DMS79 (cell line): ENCODE data around the gene TRIM47.

Experiments
- DNase-seq: peaks from one replicate; lab custom pipeline; 2025; lab: John Stamatoyannopoulos, UW

Gene TRIM47, protein sequence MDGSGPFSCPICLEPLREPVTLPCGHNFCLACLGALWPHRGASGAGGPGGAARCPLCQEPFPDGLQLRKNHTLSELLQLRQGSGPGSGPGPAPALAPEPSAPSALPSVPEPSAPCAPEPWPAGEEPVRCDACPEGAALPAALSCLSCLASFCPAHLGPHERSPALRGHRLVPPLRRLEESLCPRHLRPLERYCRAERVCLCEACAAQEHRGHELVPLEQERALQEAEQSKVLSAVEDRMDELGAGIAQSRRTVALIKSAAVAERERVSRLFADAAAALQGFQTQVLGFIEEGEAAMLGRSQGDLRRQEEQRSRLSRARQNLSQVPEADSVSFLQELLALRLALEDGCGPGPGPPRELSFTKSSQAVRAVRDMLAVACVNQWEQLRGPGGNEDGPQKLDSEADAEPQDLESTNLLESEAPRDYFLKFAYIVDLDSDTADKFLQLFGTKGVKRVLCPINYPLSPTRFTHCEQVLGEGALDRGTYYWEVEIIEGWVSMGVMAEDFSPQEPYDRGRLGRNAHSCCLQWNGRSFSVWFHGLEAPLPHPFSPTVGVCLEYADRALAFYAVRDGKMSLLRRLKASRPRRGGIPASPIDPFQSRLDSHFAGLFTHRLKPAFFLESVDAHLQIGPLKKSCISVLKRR

DNA sequence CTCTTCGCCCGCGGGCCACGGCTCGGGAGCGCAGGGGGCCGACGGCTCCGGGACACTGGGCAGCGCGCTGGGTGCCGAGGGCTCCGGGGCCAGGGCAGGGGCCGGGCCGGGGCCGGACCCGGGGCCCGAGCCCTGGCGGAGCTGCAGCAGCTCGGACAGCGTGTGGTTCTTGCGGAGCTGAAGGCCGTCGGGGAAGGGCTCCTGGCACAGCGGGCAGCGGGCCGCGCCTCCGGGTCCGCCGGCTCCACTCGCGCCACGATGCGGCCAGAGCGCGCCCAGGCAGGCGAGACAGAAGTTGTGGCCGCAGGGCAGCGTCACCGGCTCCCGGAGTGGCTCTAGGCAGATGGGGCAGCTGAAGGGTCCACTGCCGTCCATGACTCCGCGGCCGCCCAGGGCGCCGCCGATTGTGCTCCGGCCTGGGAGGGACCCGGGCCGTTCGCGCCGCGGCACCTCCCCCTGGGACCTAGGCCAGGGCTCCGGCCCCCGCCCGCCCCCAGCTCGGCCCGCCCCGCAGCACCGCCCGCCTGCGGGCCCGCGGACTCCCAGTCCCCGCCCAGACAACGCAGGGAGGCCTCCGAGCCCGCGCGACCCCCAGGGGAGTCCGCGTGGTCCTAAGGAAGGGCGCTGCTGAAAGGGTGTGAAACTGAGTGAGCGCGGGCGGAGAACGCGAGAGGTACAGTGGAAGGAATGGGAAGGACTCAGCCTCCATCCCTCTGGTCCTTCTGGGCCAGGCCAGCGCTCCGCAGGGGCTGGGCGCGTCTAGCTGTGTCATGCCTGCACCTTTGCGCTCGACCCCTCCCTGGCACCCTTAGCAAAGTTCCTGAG is at the start of gene TRIM47:
TSS of gene TRIM47 (minus strand) at position 408 of the 825 bp plus-strand sequence. CDS start at position 375, 33 bp downstream.
- DNase-seq: no peak

DNA sequence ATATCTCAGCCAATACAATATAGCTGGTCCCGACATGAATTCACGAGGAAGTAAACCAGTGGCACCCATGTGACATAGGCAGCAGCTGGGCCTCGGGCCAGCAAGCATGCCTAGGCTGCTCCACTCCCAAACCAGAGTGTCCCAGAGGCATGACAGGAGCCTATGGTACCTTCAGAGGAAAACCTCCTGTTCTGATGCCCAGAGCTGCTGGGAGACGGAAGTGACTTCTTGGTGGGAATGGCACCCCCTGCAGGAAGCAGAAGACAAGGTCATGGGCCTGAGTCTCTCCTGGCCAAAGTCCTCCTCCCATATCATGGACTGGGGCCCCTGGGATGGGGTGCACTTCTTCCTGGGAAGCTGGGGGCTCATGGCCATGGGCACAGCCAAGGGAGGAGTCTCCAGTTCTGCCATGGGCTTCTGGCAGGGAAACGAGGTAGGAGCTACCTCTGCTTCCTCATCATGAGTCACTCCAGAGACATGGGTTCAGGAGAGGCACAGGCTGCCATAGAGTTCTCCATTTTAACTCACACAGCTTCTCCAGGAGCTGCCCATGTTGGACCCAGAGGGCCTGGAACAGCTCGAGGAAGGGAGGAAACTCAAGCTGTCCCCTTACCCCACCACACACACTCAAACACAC is 49.0 kb upstream of the TRIM47 start:
- DNase-seq: no peak

DNA sequence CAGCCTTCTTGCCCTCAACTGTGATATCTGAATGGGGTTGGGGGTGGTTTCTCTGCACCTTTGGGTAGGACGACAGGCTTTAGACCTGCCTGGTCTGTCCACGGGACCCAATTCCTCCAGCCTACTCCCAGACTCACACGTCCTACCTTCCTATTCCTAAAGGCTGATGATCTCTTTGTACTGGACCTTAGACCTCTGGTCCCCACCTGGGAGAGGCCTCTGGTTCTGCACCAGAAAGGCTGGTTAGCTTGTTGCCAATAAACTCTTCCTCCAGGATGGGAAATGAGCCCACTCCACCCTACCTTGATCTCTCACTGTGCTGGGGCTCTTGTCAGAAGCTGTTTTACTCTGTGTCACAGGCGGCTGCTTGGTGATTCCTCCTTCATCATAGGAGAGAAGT is 48.1 kb upstream of the TRIM47 start:
- no peak for DNase-seq

DNA sequence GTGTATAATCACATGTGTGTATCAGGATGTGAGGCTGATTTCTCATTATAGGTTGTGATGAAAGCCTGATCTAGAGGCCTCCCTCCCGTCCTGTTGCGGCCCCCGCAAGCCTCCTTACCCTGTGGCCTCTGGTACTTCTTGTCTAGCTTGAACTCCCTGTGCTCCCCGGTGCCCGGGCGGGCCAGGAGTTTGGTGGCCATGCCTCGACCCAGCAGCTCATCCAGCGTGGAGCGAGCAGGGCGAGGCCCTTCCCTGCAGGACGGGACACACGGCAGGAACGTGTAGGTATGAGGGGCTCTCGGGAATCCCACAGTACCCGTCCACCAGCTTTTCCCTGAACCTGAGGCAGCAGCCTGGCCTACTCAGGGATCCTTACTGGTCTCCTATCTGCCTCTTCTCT is 47.5 kb upstream of the TRIM47 start:
- DNase-seq: no peak

DNA sequence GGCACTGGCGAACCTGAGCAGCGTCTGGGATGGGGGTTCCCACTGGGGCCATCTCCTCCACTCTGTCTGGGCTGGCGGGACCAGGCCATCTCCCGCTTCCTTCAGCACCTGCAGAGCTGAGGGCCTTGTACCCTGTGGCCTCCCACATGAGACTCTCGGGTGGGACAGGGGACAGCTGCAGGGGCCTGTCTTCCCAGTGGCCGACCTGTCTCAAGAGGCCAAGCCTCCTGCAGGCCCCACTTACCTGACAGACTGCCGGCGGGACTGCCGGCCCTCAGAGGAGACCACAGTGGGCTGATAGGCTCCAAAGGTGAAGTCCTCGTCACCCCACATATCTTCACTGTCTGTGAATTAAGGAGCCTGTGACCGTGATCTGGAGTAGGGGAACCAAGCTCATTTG is 46.7 kb upstream of the TRIM47 start:
- no peak for DNase-seq

DNA sequence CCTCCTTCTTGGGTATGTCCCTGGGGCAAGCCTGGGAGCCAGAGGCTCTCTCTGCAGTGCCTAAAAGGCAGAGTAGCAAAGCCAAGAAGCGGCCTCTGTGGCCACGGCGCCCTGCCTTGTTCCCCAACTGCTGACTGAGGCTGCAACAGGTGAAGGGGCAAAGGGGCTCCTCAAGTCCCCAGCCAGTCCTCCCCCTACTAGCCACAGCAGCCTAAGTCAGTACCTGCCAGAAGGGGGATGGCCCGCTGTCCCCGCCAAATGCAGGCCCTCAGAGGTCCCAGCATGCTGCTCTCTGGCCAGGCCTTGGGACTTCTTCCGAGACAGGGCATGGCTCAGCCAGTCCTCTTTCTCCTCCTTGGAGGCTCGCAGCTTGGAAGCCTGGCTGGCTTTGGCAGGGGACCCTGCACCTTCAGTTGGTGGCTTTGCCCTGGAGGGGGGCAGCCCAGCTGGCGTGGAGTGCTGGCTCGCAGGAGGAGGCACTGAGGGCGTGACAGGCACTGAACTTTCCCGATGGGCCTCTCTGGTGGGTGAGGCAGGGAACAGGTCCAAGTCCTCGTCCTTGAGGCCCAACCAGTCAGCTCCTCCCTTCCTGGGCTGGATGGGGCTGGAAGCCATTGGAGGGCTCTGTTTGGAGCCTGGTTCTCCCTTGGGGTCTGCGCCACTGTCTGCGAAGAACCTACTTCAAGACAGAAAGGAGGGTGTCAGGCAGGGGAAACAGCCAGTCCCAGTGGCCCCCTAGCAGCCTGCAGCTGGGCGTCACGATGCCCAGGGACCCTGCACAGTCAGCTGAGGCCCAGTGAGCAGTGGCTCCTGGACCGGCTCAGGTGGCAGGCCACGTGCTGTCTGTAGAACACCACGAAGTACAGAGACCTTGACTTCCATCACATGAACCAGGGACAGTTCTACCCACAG is 44.8 kb upstream of the TRIM47 start:
- DNase-seq: no peak

DNA sequence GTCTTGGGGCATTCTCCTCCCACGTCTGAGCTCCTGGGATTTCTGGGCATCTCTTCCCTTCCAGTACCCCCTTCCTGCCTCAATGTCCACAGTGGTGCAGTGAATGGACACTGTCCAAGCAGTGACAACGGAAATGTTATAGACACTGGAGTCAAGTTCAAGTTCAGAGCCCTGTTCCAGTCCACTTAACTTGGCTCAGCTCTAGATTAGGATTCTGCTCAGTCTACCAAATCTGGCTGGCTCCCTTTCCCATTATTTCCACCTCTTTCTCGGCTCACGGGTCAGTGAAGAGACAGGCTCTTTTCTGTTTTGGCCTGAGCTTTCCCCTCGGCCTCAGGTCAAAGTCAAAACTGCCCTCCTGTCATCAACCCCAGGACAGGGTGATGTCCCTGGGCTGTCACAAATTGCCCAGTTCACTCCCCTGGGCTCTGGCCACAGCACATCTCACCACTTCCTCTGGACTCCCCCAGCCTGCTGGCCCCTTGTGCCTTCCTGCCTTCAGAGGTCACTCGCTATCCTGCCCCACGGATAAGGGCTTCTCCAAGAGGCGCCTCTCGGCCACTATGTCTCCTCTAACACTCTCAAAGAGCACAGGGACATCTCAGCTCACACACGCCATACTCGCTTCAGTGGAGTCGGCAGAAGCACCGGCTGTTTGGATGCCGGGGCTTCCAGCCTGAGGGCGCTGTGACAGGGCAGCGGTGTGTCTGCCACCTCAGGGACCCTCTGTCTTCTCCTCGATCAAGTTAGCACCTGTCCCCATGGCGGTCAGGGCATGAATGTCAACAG is 44.0 kb upstream of the TRIM47 start:
- no peak for DNase-seq

DNA sequence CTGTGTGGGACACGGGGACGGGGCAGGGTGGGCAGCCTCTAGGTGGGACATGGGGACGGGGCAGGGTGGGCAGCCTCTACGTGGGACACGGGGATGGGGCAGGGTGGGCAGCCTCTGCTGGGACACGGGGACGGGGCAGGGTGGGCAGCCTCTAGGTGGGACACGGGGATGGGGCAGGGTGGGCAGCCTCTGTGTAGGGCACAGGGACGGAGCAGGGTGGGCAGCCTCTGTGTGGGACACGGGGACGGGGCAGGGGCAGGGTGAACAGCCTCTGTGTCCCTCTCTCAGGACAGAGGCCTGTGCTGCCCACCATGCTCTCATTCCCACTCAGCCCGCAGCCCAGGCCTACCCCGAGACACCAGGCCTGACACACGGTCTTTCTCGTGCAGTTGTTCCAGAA is 43.2 kb upstream of the TRIM47 start:
- DNase-seq: no peak

DNA sequence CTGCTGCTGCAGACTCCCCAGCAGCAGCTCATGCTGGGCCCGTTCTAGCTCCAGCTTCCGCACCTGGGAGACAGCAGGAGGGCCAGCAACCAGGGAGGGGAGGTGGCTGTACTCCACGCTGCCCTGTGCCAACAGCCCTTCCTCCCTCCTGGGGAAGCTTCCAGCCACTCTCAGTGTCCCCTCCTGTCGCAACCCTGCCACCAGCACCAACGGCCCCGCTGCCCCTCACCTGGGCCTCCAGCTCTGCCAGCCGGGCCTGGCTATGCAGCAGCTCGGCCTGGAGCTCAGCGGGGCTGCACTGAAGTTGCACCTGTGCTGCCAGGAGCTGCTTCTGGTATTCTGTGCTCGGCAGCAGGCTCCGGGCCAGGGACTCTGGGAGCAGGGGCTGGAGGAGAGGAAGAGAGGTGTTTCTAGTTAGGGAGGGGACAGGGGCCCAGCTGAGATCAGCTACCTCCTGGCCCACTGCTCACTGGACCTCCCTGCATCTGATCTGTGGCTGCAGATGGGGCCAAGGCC is 41.7 kb upstream of the TRIM47 start:
- DNase-seq: no peak

DNA sequence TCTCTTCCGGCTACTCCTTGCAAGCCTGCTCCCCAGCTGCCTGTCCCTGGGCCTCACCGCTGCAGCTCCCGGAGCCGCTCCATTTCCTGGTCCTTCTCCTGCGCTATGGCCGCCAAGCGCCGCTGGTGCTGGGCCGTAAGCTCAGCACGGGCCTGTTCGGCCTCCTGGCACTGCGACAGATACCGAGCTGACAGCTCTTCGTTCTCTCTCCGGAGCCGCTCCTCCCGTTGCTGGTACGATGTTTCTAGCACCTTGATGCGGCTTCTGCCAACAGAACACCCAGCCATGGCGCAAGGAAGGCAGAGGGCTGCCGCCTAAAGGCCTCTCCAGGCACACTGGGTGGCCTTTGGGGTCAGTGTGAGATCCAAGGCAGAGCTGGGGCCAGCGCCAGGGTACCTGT is 41.2 kb upstream of the TRIM47 start:
- no peak for DNase-seq

DNA sequence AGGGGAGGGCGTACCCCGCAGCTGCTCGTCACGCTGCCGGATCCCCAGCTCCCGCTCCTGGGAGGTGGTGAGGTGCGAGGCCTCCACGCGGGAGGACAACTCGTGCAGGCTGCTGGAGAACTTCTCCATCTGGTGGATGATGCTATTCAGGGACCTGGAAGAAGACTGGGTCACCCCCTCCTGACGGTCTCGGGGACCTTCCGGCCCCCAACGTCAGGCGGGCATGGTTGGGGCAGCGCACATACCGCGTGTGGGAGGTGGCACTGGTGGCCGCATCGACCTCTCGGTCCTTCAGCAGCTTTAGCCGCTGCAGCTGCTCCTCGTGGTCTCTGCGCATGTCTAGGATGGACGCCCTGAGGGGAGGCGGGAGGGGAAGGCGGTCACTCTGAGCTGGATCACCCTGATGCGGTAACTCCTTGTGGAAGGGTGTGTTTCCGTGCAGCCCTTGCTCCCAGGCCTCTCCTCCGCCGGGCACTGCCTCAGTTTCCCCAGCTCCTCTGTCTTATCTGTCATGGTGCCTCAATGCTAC is 39.6 kb upstream of the TRIM47 start:
- no peak for DNase-seq

DNA sequence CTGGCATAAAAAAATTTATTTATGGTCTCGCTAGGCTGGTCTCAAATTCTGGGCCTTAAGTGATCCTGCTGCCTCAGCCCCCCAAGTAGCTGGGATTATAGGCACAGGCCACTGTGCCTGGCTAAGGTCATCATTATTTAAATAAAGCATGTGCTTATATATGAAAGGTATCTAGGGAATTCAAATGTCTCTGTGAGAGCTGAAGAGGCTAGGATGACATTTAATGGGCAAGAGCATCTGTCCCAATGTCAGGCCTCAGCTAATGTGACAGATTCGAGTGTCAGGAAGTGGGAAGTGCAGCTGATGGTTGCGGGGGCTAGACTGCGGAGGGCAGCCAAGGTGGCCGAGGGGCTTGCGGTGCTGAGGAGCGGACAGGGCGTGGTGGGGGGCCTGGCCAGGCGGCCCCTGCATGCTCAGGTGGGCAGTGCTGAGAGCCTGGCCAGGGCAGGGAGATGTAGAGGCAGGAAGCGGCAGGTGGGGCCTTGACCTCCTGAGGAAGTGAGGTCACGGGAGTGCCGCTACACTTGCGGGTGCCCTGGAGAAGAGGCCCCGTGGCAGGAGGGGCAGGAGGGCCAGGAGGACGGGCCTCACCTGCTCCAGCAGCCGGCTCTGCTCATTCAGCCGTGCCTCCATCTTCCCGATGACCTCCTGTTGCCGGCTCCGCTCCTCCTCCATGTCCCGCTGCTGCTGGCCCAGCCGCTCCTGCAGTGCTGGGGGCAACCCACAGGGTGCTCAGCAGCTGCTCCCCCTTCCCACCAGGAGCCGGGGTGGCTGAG is 38.9 kb upstream of the TRIM47 start:
- no peak for DNase-seq

DNA sequence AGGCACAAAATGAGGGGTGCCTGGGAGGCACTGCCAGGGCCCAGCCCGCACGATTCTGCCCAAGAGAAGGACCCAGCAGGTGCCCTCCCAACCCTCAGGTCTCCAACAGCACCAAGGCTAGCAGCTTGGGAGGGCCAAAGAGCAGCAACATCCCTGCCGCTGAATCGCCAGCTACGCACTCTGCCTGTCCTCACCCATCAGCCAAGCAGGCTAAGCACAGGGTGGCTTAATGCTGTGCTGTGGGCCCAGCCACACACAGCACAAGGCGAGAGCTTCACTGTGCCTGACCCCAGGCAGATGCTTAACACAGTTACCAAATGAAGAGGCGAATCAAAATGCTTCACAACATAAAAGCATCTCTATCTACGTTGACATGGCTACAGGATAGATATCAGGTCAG is 36.9 kb upstream of the TRIM47 start:
- no peak for DNase-seq

DNA sequence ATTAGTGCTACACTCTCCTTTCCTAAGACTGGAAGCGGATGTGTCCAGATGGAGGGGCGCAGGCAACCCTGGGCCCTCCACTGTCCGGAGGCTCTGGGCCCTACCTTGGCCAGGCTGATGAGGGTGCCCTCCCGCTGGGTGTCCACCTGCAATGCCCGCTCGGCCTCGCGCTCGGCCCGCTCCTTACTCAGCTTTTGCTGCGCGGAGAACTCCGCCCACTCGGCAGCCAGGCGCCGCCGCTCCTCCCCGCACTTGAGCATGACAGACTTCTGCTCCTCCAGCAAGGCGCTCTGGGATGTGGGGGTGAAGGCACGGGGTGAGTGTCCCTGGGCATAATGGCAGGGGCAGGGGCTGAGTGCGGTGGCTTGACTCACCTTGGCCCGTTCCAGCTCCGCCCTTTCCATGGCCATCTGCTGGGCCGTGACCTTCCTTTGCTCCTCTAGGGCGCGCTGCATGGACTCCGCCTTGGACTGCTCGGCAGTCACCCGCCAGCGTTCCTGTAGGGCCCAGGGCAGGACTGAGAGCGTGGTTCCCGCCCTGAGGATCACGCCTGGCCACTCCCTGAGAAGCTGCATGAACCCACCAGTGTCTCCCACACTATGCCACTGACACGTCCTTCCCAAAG is 36.4 kb upstream of the TRIM47 start:
- no peak for DNase-seq

DNA sequence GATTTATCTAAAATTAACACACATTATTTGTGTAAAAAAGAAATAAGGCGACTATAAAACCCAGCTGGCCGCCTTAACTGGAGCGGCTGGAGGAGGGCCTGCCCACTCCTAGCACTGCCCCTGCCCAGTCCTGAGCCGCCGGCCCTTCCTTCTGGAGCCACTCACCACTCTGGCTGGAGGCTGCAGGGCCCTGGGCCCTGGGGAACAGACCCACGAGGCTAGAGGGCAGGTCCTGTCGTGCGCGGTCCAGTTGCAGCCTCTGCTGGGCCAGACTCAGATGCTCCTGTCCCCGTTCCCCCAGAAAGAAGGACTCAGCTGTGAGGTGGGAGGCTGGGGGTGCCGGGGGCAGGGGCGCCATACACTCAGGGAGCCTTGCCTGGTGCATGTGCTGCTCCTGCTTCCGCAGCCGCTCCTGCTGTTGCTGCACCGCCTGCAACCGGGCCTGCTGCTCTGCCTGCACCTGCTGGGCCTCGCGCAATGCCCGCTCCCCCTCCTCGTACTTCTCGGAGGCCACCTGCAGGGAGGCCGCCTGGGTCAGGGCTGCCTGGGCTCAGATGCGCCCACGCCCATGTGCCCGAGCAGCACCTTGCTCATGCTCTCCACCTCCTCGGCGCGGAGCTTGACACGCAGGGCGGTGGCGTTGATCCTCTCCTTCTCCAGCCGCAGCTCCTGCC is 35.3 kb upstream of the TRIM47 start:
- DNase-seq: no peak

DNA sequence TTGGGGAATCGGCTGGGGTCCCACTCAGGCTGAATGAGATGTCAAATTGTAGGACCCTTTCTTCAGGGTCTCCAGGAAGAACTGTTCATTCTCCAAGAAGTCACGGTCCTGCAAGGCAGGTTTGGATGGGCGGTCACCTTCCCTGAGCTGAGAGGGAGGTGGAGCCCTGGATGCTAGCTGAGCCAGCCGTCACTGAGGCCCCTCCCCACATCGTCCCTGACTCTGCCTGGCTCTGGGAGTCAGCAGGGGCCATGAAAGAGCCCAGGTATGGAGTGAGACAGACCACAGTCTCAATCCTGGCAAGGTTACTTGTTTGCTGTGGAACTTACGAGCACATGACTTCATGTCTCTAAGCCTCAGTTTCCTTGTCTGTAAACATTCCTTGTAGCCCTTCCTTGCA is 32.3 kb upstream of the TRIM47 start:
- peak; percentile 37 for DNase-seq

DNA sequence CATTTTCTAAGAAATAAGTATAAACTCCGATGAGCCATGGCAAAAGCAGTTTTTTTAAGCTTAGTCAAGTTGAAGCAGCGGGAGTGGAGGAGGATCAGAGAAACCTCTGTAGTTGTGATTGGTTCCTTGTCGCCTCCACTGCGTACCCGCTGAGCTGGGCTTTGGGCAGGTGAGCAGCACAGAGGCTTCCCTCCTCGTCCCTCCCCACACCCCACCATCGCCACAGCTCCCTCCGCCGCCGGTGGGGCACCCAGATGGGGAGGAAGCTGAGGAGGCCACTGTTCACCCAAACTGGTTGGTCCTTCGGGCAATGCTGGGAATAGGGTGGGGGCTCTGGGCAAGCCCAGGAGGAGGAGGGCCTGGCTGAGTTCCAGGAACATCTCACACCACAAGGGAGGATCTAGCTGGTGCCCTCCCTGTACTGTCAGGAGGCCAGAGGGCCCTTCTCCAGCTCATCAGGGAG is 31.5 kb upstream of the TRIM47 start:
- peak; percentile 68 for DNase-seq
